ENCODE measurements around the gene NUDCD3. TPM values are rescaled to one million over a fixed set of nuclear protein-coding genes. Genes with fewer than 3 reads are reported as not detected.

The NUDCD3 gene
- total RNA-seq, 1 donor: 54.3 TPM

GRCh38 chr7:44497155-44498027, 6.9 kb upstream of the NUDCD3 start:
- no peak overlapping the region for H2AFZ ChIP-seq (ENCODE audit: low read length)
- no peaks in the 10 kb centered on the region for H3K79me2 ChIP-seq (ENCODE audit: insufficient read depth, low read length)
- H3K9me3 ChIP-seq (ENCODE audit: low read depth, low read length): no peaks in the 10 kb centered on the region
- H3K4me1 ChIP-seq (ENCODE audit: insufficient read depth, low read length): no peaks in the 10 kb centered on the region
- no peak for TF ChIP-seq CTCF (IDR thresholded peaks at IDR 0.05; ENCODE audit: extremely low read depth, low read depth, low read length)
- no peak overlapping the region for H3K4me3 ChIP-seq (ENCODE audit: insufficient read depth, low read length)
- H4K20me1 ChIP-seq (ENCODE audit: insufficient read depth, low read length): no peaks in the 10 kb centered on the region
- H3K4me2 ChIP-seq (ENCODE audit: insufficient read depth, low read length): no peak overlapping the region
- no peaks in the 10 kb centered on the region for H3K36me3 ChIP-seq (ENCODE audit: insufficient read depth, low read length)
- H3K27me3 ChIP-seq (ENCODE audit: insufficient read depth, low read length): peaks cover 7% of the 10 kb centered on the region
- H3K27ac ChIP-seq (ENCODE audit: low read depth, low read length): no peak overlapping the region
- no peak for DNase-seq (ENCODE audit: insufficient read length, low spot score, missing footprints)

- Histone ChIP-seq H3K36me3 (ENCODE audit: insufficient read depth, low read length) (no peaks in the 10 kb centered on the region), H2AFZ (ENCODE audit: low read length) (no peak overlapping the region), H3K79me2 (ENCODE audit: insufficient read depth, low read length) (no peaks in the 10 kb centered on the region), H3K27me3 (ENCODE audit: insufficient read depth, low read length) (peaks cover 7% of the 10 kb centered on the region), H3K27ac (ENCODE audit: low read depth, low read length) (no peak overlapping the region), H3K9me3 (ENCODE audit: low read depth, low read length) (no peaks in the 10 kb centered on the region), H3K4me1 (ENCODE audit: insufficient read depth, low read length) (no peaks in the 10 kb centered on the region), H4K20me1 (ENCODE audit: insufficient read depth, low read length) (no peaks in the 10 kb centered on the region), H3K4me3 (ENCODE audit: insufficient read depth, low read length) (no peak overlapping the region), H3K4me2 (ENCODE audit: insufficient read depth, low read length) (no peak overlapping the region)
- no peak for TF ChIP-seq CTCF (IDR thresholded peaks at IDR 0.05; ENCODE audit: extremely low read depth, low read depth, low read length)
- no peak for DNase-seq (ENCODE audit: insufficient read length, low spot score, missing footprints)
Measured at GRCh38 chr7:44496385-44496784, 5.9 kb upstream of the NUDCD3 start.

- Histone ChIP-seq H3K79me2 (ENCODE audit: insufficient read depth, low read length) (peaks cover 5% of the 10 kb centered on the region), H3K36me3 (ENCODE audit: insufficient read depth, low read length) (no peaks in the 10 kb centered on the region), H3K9me3 (ENCODE audit: low read depth, low read length) (no peaks in the 10 kb centered on the region), H2AFZ (ENCODE audit: low read length) (no peak overlapping the region), H3K27me3 (ENCODE audit: insufficient read depth, low read length) (peaks cover 7% of the 10 kb centered on the region), H3K4me2 (ENCODE audit: insufficient read depth, low read length) (no peak overlapping the region), H4K20me1 (ENCODE audit: insufficient read depth, low read length) (no peaks in the 10 kb centered on the region), H3K27ac (ENCODE audit: low read depth, low read length) (no peak overlapping the region), H3K4me1 (ENCODE audit: insufficient read depth, low read length) (no peaks in the 10 kb centered on the region), H3K4me3 (ENCODE audit: insufficient read depth, low read length) (no peak overlapping the region)
- no peak for DNase-seq (ENCODE audit: insufficient read length, low spot score, missing footprints)
- TF ChIP-seq CTCF (IDR thresholded peaks at IDR 0.05; ENCODE audit: extremely low read depth, low read depth, low read length): no peak
Measured at GRCh38 chr7:44494960-44495359, 4.5 kb upstream of the NUDCD3 start.

- Histone ChIP-seq H3K27me3 (ENCODE audit: insufficient read depth, low read length) (peaks cover 7% of the 10 kb centered on the region), H4K20me1 (ENCODE audit: insufficient read depth, low read length) (peaks cover 5% of the 10 kb centered on the region), H2AFZ (ENCODE audit: low read length) (peak overlapping the region; percentile 92), H3K4me3 (ENCODE audit: insufficient read depth, low read length) (peak overlapping the region; percentile 87), H3K79me2 (ENCODE audit: insufficient read depth, low read length) (peaks cover 42% of the 10 kb centered on the region), H3K4me1 (ENCODE audit: insufficient read depth, low read length) (peaks cover 11% of the 10 kb centered on the region), H3K4me2 (ENCODE audit: insufficient read depth, low read length) (peak overlapping the region; percentile 98), H3K9me3 (ENCODE audit: low read depth, low read length) (no peaks in the 10 kb centered on the region), H3K36me3 (ENCODE audit: insufficient read depth, low read length) (no peaks in the 10 kb centered on the region), H3K27ac (ENCODE audit: low read depth, low read length) (peak overlapping the region; percentile 95)
- no peak for TF ChIP-seq CTCF (IDR thresholded peaks at IDR 0.05; ENCODE audit: extremely low read depth, low read depth, low read length)
- DNase-seq (ENCODE audit: insufficient read length, low spot score, missing footprints): peak; percentile 2
Measured at GRCh38 chr7:44491229-44491628, 771 bp upstream of the NUDCD3 start.
